ENCODE data around the gene LRRC61.
"Not testable (repeated sequence)": the region's sequence is repeated elsewhere in the genome, so short reads cannot be mapped to it uniquely, and the experiment has no call there.

Gene LRRC61

GRCh38 chr7:150288816-150289215, 34.3 kb upstream of the LRRC61 start:
- ATAC-seq: not testable (repeated sequence)

- not testable (repeated sequence) for ATAC-seq
Measured at GRCh38 chr7:150290317-150290716, 32.8 kb upstream of the LRRC61 start.

GRCh38 chr7:150295027-150295426, 28.1 kb upstream of the LRRC61 start:
- not testable (repeated sequence) for ATAC-seq

- peak; percentile 63; the same call in 1 of the 3 replicates for ATAC-seq
Measured at GRCh38 chr7:150295614-150296013, 27.5 kb upstream of the LRRC61 start.

GRCh38 chr7:150296802-150297201, 26.4 kb upstream of the LRRC61 start:
- ATAC-seq: not testable (repeated sequence)

DNA sequence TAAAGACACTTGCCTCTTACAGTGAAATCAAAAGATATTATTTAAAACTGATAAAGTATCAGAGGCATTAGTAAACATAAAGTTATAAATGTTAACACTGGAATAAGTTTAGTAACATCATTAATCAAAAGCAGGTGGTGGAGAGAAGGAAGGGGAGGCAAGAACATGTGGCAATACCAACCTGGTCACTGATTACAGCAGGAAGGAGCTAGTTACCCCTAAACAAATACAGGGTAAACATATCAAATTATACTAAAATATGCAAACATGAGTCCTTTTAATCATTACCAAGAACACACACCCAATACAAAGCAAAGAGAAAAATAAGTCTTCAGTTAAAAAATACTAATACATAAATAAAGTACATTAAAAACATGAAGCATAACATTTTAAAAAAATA, 25.2 kb upstream of the LRRC61 start:
- not testable (repeated sequence) for ATAC-seq

DNA sequence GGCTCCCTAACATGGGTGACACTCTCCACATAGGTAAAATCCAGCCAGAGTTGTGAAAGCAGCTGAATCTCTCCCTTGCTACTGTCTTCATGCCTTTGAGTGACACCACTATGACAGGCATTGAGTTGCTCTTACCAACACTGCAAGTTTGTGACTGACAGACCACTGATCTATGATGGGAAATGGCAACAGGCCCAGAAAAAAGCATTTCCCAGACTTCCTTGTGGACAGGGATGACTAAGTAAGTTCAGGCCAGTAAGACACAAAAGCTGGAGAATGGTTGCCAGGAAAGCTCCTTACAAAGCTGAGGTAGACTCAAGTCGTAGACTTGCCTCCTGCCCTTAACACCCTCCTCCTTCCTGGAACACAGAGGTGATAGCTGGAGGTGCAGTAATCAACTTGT, 20.2 kb upstream of the LRRC61 start:
- peak; percentile 66 for ATAC-seq

DNA sequence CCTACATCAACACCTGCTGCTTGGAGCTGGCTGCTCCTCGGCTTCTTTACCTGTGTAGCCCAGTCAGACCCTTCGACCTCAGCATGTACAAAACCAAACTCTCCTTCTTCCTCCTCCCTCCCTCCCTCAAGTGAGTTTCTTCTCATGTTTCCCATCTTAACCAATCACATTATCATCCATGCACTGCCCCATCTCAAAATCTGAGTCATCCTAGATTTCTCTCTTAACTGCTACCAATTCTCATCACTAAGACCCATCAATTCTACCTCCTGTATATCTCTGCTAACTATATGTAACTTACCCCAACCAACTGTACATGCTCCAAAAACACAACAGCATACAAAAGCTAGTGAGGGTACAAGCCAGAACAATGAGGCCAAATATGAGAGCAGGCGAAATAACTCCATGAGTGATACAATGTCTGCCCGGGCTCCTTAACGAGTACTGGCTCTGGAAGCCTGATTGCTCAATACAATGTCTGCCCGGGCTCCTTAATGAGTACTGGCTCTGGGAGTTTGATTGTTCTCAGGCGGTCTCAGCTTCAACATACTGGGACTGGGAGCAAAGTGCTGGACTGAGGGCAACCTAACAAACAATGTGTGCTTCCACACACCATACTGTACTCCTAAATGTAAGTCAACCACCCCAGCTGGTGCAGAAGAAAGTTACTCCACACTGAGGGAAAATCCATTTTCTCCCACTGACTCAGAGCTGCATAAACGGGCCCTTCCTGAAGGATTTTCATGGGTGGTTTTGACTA, 18.5 kb upstream of the LRRC61 start:
- not testable (repeated sequence) for ATAC-seq

GRCh38 chr7:150305259-150305902, 17.8 kb upstream of the LRRC61 start:
- ATAC-seq: not testable (repeated sequence)

GRCh38 chr7:150305903-150306284, 17.3 kb upstream of the LRRC61 start:
- ATAC-seq: not testable (repeated sequence)

DNA sequence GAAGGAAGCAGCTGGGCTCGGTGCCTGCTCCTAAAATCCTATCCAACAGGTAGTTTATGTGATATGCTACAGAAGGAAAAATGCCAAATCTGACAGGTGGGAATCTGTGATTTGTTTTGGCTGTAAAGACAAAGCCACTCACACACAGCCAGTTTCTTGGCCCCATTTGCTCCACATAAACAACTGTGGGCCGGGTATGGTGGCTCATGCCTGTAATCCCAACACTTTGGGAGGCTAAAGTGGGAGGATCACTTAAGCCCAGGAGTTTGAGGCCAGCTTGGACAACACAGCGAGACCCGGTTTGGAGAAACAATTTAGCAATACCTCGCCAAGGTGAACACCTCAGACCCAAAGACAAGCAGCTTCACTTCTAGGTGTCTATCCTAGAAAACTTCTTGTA, 16.8 kb upstream of the LRRC61 start:
- not testable (repeated sequence) for ATAC-seq

- TF ChIP-seq BACH2 (CRISPR knock-in tag; IDR thresholded peaks at IDR 0.05; ENCODE audit: borderline replicate concordance) (no peak), ARNTL (CRISPR knock-in tag; IDR thresholded peaks at IDR 0.05; ENCODE audit: borderline replicate concordance, low read depth) (no peak), CREB5 (CRISPR knock-in tag; IDR thresholded peaks at IDR 0.05; ENCODE audit: low read depth) (no peak), ISL1 (CRISPR knock-in tag; IDR thresholded peaks at IDR 0.05) (no peak), CSDC2 (CRISPR knock-in tag; IDR thresholded peaks at IDR 0.05) (no peak), SNAI2 (CRISPR knock-in tag; IDR thresholded peaks at IDR 0.05) (no peak), ZNF8 (CRISPR knock-in tag; IDR thresholded peaks at IDR 0.05) (no peak), ZNF70 (CRISPR knock-in tag; IDR thresholded peaks at IDR 0.05) (no peak), ZC3H10 (CRISPR knock-in tag; IDR thresholded peaks at IDR 0.05) (no peak), GLIS3 (CRISPR knock-in tag; IDR thresholded peaks at IDR 0.05) (no peak)
- ATAC-seq: no peak
Measured at GRCh38 chr7:150307129-150307528, 16.0 kb upstream of the LRRC61 start.

DNA sequence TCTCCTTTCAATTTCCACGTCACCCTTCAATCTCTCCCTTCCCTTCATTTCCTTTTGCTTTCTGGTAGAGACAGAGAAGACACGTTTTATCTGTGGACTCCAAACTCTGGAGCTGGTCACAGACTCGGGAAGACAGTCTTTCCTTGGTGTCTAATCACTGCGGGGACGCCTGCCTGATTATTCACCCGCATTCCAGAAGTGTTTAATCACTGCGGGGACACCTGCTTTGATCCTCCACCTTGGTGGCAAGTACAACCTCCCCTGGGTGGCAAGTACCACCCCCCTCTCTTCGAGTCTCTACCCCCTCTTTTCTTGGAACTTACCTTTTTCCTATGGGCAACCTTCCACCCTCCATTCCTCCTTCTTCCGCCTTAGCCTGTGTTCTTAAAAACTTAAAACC, 15.3 kb upstream of the LRRC61 start:
- ATAC-seq: no peak
- TF ChIP-seq, protein P1, sequence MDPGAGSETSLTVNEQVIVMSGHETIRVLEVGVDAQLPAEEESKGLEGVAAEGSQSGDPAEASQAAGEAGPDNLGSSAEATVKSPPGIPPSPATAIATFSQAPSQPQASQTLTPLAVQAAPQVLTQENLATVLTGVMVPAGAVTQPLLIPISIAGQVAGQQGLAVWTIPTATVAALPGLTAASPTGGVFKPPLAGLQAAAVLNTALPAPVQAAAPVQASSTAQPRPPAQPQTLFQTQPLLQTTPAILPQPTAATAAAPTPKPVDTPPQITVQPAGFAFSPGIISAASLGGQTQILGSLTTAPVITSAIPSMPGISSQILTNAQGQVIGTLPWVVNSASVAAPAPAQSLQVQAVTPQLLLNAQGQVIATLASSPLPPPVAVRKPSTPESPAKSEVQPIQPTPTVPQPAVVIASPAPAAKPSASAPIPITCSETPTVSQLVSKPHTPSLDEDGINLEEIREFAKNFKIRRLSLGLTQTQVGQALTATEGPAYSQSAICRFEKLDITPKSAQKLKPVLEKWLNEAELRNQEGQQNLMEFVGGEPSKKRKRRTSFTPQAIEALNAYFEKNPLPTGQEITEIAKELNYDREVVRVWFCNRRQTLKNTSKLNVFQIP (CRISPR knock-in tag; IDR thresholded peaks at IDR 0.05; ENCODE audit: borderline replicate concordance, low read depth): no peak
- TF ChIP-seq TCF4 (CRISPR knock-in tag; IDR thresholded peaks at IDR 0.05; ENCODE audit: borderline replicate concordance): no peak
- TF ChIP-seq, protein P2, sequence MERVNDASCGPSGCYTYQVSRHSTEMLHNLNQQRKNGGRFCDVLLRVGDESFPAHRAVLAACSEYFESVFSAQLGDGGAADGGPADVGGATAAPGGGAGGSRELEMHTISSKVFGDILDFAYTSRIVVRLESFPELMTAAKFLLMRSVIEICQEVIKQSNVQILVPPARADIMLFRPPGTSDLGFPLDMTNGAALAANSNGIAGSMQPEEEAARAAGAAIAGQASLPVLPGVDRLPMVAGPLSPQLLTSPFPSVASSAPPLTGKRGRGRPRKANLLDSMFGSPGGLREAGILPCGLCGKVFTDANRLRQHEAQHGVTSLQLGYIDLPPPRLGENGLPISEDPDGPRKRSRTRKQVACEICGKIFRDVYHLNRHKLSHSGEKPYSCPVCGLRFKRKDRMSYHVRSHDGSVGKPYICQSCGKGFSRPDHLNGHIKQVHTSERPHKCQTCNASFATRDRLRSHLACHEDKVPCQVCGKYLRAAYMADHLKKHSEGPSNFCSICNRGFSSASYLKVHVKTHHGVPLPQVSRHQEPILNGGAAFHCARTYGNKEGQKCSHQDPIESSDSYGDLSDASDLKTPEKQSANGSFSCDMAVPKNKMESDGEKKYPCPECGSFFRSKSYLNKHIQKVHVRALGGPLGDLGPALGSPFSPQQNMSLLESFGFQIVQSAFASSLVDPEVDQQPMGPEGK (CRISPR knock-in tag; IDR thresholded peaks at IDR 0.05; ENCODE audit: borderline replicate concordance): no peak
- TF ChIP-seq CSDC2 (CRISPR knock-in tag; IDR thresholded peaks at IDR 0.05): no peak
- no peak for TF ChIP-seq OSR1 (CRISPR knock-in tag; IDR thresholded peaks at IDR 0.05)
- TF ChIP-seq ZFP30 (CRISPR knock-in tag; IDR thresholded peaks at IDR 0.05): no peak
